ENCODE data around the gene BCCIP.

DNA sequence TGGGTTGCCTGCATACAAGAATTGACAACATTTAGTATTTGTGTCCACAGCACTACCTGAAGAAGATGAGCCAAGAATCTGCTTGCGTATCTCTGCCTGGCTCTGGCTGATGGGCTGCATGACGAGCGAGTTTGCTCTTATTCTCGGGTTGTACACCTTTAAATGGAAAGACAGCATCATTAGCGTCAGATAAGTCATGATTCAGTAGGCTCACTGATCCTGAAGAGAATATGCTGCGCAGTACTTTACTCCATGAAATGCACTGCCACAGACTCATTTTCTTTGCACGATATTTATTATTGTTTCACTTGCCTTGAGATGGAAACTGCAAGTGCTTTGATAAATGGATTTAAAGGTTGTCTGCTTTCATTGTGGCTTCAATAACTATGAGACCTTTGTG lies 29.1 kb downstream of the BCCIP start:
- TF ChIP-seq, protein P1, sequence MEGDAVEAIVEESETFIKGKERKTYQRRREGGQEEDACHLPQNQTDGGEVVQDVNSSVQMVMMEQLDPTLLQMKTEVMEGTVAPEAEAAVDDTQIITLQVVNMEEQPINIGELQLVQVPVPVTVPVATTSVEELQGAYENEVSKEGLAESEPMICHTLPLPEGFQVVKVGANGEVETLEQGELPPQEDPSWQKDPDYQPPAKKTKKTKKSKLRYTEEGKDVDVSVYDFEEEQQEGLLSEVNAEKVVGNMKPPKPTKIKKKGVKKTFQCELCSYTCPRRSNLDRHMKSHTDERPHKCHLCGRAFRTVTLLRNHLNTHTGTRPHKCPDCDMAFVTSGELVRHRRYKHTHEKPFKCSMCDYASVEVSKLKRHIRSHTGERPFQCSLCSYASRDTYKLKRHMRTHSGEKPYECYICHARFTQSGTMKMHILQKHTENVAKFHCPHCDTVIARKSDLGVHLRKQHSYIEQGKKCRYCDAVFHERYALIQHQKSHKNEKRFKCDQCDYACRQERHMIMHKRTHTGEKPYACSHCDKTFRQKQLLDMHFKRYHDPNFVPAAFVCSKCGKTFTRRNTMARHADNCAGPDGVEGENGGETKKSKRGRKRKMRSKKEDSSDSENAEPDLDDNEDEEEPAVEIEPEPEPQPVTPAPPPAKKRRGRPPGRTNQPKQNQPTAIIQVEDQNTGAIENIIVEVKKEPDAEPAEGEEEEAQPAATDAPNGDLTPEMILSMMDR (IDR thresholded peaks at IDR 0.05), result no peak
- no peak for TF ChIP-seq POLR2A (IDR thresholded peaks at IDR 0.05)
